Measurements from ENCODE around the gene S100A8.

S100A8 gene

GRCh38 chr1:153364766-153365666 is 25.9 kb downstream of the S100A8 start:
- Histone ChIP-seq H3K4me3 (no peak overlapping the region), H3K27ac (no peak overlapping the region), H3K9me3 (ENCODE audit: low read depth, low read length) (no peaks in the 10 kb centered on the region), H3K9ac (ENCODE audit: insufficient read length) (no peak overlapping the region), H3K36me3 (ENCODE audit: insufficient read depth, low read length) (no peaks in the 10 kb centered on the region)
- TF ChIP-seq EZH2 (IDR thresholded peaks at IDR 0.05) (no peak), FOXP2 (optimal IDR thresholded peaks at IDR 0.05; ENCODE audit: control extremely low read depth, extremely low read length, insufficient read depth) (no peak)
- DNase-seq (ENCODE audit: low read depth, low spot score), result no peak

- no peaks in the 10 kb centered on the region for H3K9me3 ChIP-seq (ENCODE audit: low read depth, low read length)
- H3K36me3 ChIP-seq (ENCODE audit: insufficient read depth, low read length), result no peaks in the 10 kb centered on the region
- no peak for TF ChIP-seq POLR2AphosphoS5 (IDR thresholded peaks at IDR 0.05; ENCODE audit: borderline replicate concordance, low read depth, low read length)
- TF ChIP-seq EZH2 (IDR thresholded peaks at IDR 0.05), result no peak
- TF ChIP-seq FOXP2 (optimal IDR thresholded peaks at IDR 0.05; ENCODE audit: control extremely low read depth, extremely low read length, insufficient read depth), result no peak
- no peak overlapping the region for H3K9ac ChIP-seq (ENCODE audit: insufficient read length)
- DNase-seq (ENCODE audit: low read depth, low spot score), result no peak
- H3K27ac ChIP-seq, result no peak overlapping the region
- H3K4me3 ChIP-seq, result no peak overlapping the region
These were observed 26.7 kb downstream of the S100A8 start for GRCh38 chr1:153364156-153364555.

GRCh38 chr1:153363641-153364040 is 27.2 kb downstream of the S100A8 start:
- H3K27ac ChIP-seq, result no peak overlapping the region
- H3K9ac ChIP-seq (ENCODE audit: insufficient read length), result no peak overlapping the region
- no peak for DNase-seq (ENCODE audit: low read depth, low spot score)
- H3K36me3 ChIP-seq (ENCODE audit: insufficient read depth, low read length), result no peaks in the 10 kb centered on the region
- no peaks in the 10 kb centered on the region for H3K9me3 ChIP-seq (ENCODE audit: low read depth, low read length)
- TF ChIP-seq FOXP2 (optimal IDR thresholded peaks at IDR 0.05; ENCODE audit: control extremely low read depth, extremely low read length, insufficient read depth) (no peak), EZH2 (IDR thresholded peaks at IDR 0.05) (no peak), POLR2AphosphoS5 (IDR thresholded peaks at IDR 0.05; ENCODE audit: borderline replicate concordance, low read depth, low read length) (no peak)
- H3K4me3 ChIP-seq, result no peak overlapping the region

- no peak for DNase-seq (ENCODE audit: low read depth, low spot score)
- Histone ChIP-seq H3K9ac (ENCODE audit: insufficient read length) (no peak overlapping the region), H3K9me3 (ENCODE audit: low read depth, low read length) (no peaks in the 10 kb centered on the region), H3K4me3 (no peak overlapping the region), H3K36me3 (ENCODE audit: insufficient read depth, low read length) (no peaks in the 10 kb centered on the region), H3K27ac (no peak overlapping the region)
- TF ChIP-seq POLR2AphosphoS5 (IDR thresholded peaks at IDR 0.05; ENCODE audit: borderline replicate concordance, low read depth, low read length) (no peak), FOXP2 (optimal IDR thresholded peaks at IDR 0.05; ENCODE audit: control extremely low read depth, extremely low read length, insufficient read depth) (no peak), EZH2 (IDR thresholded peaks at IDR 0.05) (no peak)
These were observed 28.6 kb downstream of the S100A8 start for GRCh38 chr1:153362187-153362775.

- Histone ChIP-seq H3K4me3 (no peak overlapping the region), H3K9me3 (ENCODE audit: low read depth, low read length) (no peaks in the 10 kb centered on the region), H3K36me3 (ENCODE audit: insufficient read depth, low read length) (no peaks in the 10 kb centered on the region), H3K27ac (no peak overlapping the region), H3K9ac (ENCODE audit: insufficient read length) (no peak overlapping the region)
- DNase-seq (ENCODE audit: low read depth, low spot score), result no peak
- TF ChIP-seq POLR2AphosphoS5 (IDR thresholded peaks at IDR 0.05; ENCODE audit: borderline replicate concordance, low read depth, low read length) (no peak), EZH2 (IDR thresholded peaks at IDR 0.05) (no peak), FOXP2 (optimal IDR thresholded peaks at IDR 0.05; ENCODE audit: control extremely low read depth, extremely low read length, insufficient read depth) (no peak)
These were observed 29.3 kb downstream of the S100A8 start for GRCh38 chr1:153361480-153362109.

- Histone ChIP-seq H3K36me3 (ENCODE audit: insufficient read depth, low read length) (no peaks in the 10 kb centered on the region), H3K9ac (ENCODE audit: insufficient read length) (no peak overlapping the region), H3K9me3 (ENCODE audit: low read depth, low read length) (no peaks in the 10 kb centered on the region), H3K4me3 (no peak overlapping the region), H3K27ac (no peak overlapping the region)
- TF ChIP-seq EZH2 (IDR thresholded peaks at IDR 0.05), result no peak
- DNase-seq (ENCODE audit: low read depth, low spot score), result no peak
These were observed 30.0 kb downstream of the S100A8 start for GRCh38 chr1:153360592-153361479.

GRCh38 chr1:153360190-153360589 is 30.7 kb downstream of the S100A8 start:
- Histone ChIP-seq H3K9me3 (ENCODE audit: low read depth, low read length) (no peaks in the 10 kb centered on the region), H3K27ac (no peak overlapping the region), H3K36me3 (ENCODE audit: insufficient read depth, low read length) (no peaks in the 10 kb centered on the region), H3K4me3 (no peak overlapping the region), H3K9ac (ENCODE audit: insufficient read length) (no peak overlapping the region)
- no peak for TF ChIP-seq FOXP2 (optimal IDR thresholded peaks at IDR 0.05; ENCODE audit: control extremely low read depth, extremely low read length, insufficient read depth)
- TF ChIP-seq EZH2 (IDR thresholded peaks at IDR 0.05), result no peak
- no peak for TF ChIP-seq POLR2AphosphoS5 (IDR thresholded peaks at IDR 0.05; ENCODE audit: borderline replicate concordance, low read depth, low read length)
- DNase-seq (ENCODE audit: low read depth, low spot score), result no peak

GRCh38 chr1:153359241-153359640 is 31.6 kb downstream of the S100A8 start:
- TF ChIP-seq EZH2 (IDR thresholded peaks at IDR 0.05) (no peak), FOXP2 (optimal IDR thresholded peaks at IDR 0.05; ENCODE audit: control extremely low read depth, extremely low read length, insufficient read depth) (no peak), POLR2AphosphoS5 (IDR thresholded peaks at IDR 0.05; ENCODE audit: borderline replicate concordance, low read depth, low read length) (no peak)
- Histone ChIP-seq H3K9ac (ENCODE audit: insufficient read length) (no peak overlapping the region), H3K27ac (no peak overlapping the region), H3K4me3 (no peak overlapping the region), H3K36me3 (ENCODE audit: insufficient read depth, low read length) (no peaks in the 10 kb centered on the region), H3K9me3 (ENCODE audit: low read depth, low read length) (no peaks in the 10 kb centered on the region)
- DNase-seq (ENCODE audit: low read depth, low spot score), result no peak
